GM12878 (cell line): ENCODE measurements around the gene GAMT. TPM values are rescaled to one million over a fixed set of nuclear protein-coding genes. Genes with fewer than 3 reads are reported as not detected.

Source experiments
- ATAC-seq: fragments of 200-7000 bp; cut with Tn5 transposase; 3 replicates; pipeline ENCODE4 v1.9.1; 2020; ENCODE audit warnings: mild to moderate bottlenecking, moderate library complexity
- BruUV-seq: library from RNA; stranded (reverse); fragments of 400-500 nt; replicated peaks from 2 replicates; lab custom pipeline; 2021; lab: Mats Ljungman, UMichigan
- CTCF ChIA-PET: fragments of 300-600 bp; sonication (Branson Sonifier 250); formaldehyde crosslinking; extraction: SDS; loops from one replicate; lab custom pipeline; 2021; ENCODE audit warnings: inconsistent platforms; lab: Yijun Ruan, JAX
- POLR2A ChIA-PET: fragments of 350-600 bp; formaldehyde crosslinking; extraction: SDS; loops from one replicate; lab custom pipeline; 2021; ENCODE audit warnings: inconsistent platforms; lab: Charles Lee
- RAD21 ChIA-PET: fragments of 300-600 bp; sonication (Branson Sonifier 250); formaldehyde crosslinking; loops from one replicate; lab custom pipeline; 2023; ENCODE audit warnings: antibody characterized with exemption; ENCODE audit not compliant: unreplicated experiment; lab: Charles Lee
- SMC1A ChIA-PET: fragments of 300-600 bp; sonication (Branson Sonifier 250); formaldehyde crosslinking; loops from one replicate; lab custom pipeline; 2023; ENCODE audit not compliant: unreplicated experiment, uncharacterized antibody; lab: Charles Lee
- DNase-seq: peaks from one replicate; pipeline ENCODE4 v3.0.0-alpha.2; 2011; ENCODE audit warnings: low read depth, low spot score
- FAIRE-seq: peaks from 3 replicates; lab custom pipeline; 2011; peaks lifted over from hg19 to GRCh38; lab: Jason Lieb, UNC
- H2AFZ ChIP-seq: 2 replicates; pipeline ENCODE4 v1.6.0; 2011; ENCODE audit warnings: low read depth, low read length, control low read depth; ENCODE audit not compliant: control insufficient read depth
- H3K27ac ChIP-seq: 2 replicates; pipeline ENCODE4 v1.5.1; 2011; ENCODE audit warnings: control low read depth; ENCODE audit not compliant: control insufficient read depth, insufficient read depth
- H3K27me3 ChIP-seq, 2 experiments: replicated peaks in 1 of 2; 2 replicates each; pipeline versions ENCODE4 v1.6.0 to v1.6.1; 2011; ENCODE audit warnings: low read length in 1 of 2; ENCODE audit not compliant: control insufficient read depth in 2 of 2, insufficient read depth in 2 of 2
- H3K36me3 ChIP-seq, 2 experiments: 2 replicates each; pipeline ENCODE4 v1.5.1; 2011; ENCODE audit warnings: low read length in 1 of 2; ENCODE audit not compliant: control insufficient read depth in 2 of 2, insufficient read depth in 2 of 2
- H3K4me1 ChIP-seq: 2 replicates; pipeline ENCODE4 v1.6.1; 2011; ENCODE audit warnings: mild to moderate bottlenecking, low read length, moderate library complexity, mixed read lengths; ENCODE audit not compliant: control insufficient read depth, insufficient read depth
- H3K4me2 ChIP-seq: 2 replicates; pipeline ENCODE4 v1.6.0; 2011; ENCODE audit warnings: control low read depth; ENCODE audit not compliant: control insufficient read depth, insufficient read depth
- H3K4me3 ChIP-seq: fragments of 200-600 bp; sonication (generic); 2 replicates; pipeline ENCODE4 v1.5.1; 2016
- H3K79me2 ChIP-seq: 2 replicates; pipeline ENCODE4 v1.6.0; 2011; ENCODE audit warnings: low read length; ENCODE audit not compliant: control insufficient read depth, insufficient read depth
- H3K9ac ChIP-seq: 2 replicates; pipeline ENCODE4 v1.8.0; 2011; ENCODE audit warnings: low read length, control low read depth, mixed read lengths; ENCODE audit not compliant: control insufficient read depth, insufficient read depth
- H3K9me3 ChIP-seq: replicated peaks from 3 replicates; pipeline ENCODE4 v1.5.1; 2011; ENCODE audit warnings: mild to moderate bottlenecking, low read length; ENCODE audit not compliant: control insufficient read depth, insufficient read depth
- H4K20me1 ChIP-seq: 2 replicates; pipeline ENCODE4 v1.6.0; 2011; ENCODE audit not compliant: control insufficient read depth, insufficient read depth
- BCL3 ChIP-seq: IDR thresholded peaks from 2 replicates; pipeline ENCODE4 v1.6.1; 2011; ENCODE audit warnings: borderline replicate concordance, low read depth, mild to moderate bottlenecking, moderate library complexity, low read length; ENCODE audit not compliant: insufficient read depth, poor library complexity, severe bottlenecking
- IRF5 ChIP-seq: fragments of 450-650 bp; IDR thresholded peaks from 2 replicates; pipeline ENCODE4 v1.6.1; 2017; ENCODE audit warnings: borderline replicate concordance
- POU2F2 ChIP-seq: IDR thresholded peaks from 3 replicates; pipeline ENCODE4 v1.6.1; 2011; ENCODE audit warnings: low read depth, mild to moderate bottlenecking, low read length, borderline replicate concordance
- SIN3A ChIP-seq: IDR thresholded peaks from 2 replicates; pipeline ENCODE4 v1.6.1; 2012; ENCODE audit warnings: low read depth, low read length, improper control_type of control experiment
- TCF3 ChIP-seq: IDR thresholded peaks from 2 replicates; pipeline ENCODE4 v1.6.1; 2012; ENCODE audit warnings: low read depth, mild to moderate bottlenecking, low read length, borderline replicate concordance; ENCODE audit not compliant: insufficient read depth
- WGBS: methylation state at CpG from one replicate; pipeline ENCODE4 v1.1.6; 2016; ENCODE audit warnings: low lambda C conversion rate; ENCODE audit not compliant: insufficient replicate concordance, insufficient coverage; ENCODE audit errors: missing lambda C conversion rate; 5-methylcytosine and 5-hydroxymethylcytosine counted together
- in situ Hi-C: fragments of 300-500 bp; cut with MboI; formaldehyde crosslinking; loops from 9 replicates; pipeline ENCODE4 v1.14.3; 2018; ENCODE audit warnings: mixed read lengths
- intact Hi-C: fragments of 100-400 bp; cut with micrococcal nuclease; formaldehyde crosslinking; loops from one replicate; pipeline ENCODE4 v1.14.2; 2022; ENCODE audit not compliant: unreplicated experiment
- polyA plus RNA-seq, 11 experiments: library from polyadenylated mRNA; depleted of rRNA in 4 of 11; unstranded in 6 of 11; stranded (reverse) in 5 of 11; fragments of >200 nt; fragmentation: Nextera tagmentation in 4 of 11; fragmentation: Illumina TruSeq in 1 of 11; extraction: Ambion mirVana in 4 of 11; extraction: Trizol in 1 of 11; gene quantifications; 1 replicate in 1 of 11; 2 replicates in 10 of 11; pipeline versions ENCODE4 v1.2.1 to v1.2.3, GENCODE V29; 2011 to 2016; ENCODE audit warnings: inconsistent platforms in 2 of 11, missing spikeins in 2 of 11, low read depth in 1 of 11
- total RNA-seq, 4 experiments: library from RNA; depleted of rRNA in 3 of 4; stranded (reverse); fragments of >200 nt in 3 of 4; fragmentation: Illumina TruSeq in 1 of 4; extraction: Trizol in 1 of 4; gene quantifications; 2 replicates each; pipeline versions ENCODE4 v1.2.1 to v1.2.3, GENCODE V29; 2013 to 2021

Gene GAMT
- total and polyA plus RNA-seq, 10 of the 15 experiments (the other 5 are each of a cell fraction or from before 2014, with no cell fraction given): 1.6 to 131 (median 38.8) TPM

GRCh38 chr19:1387684-1388636 lies 13.4 kb downstream of the GAMT start (continued):
- TF ChIP-seq IRF5 (no peak), POU2F2 (no peak)

GRCh38 chr19:1386945-1387683 lies 14.2 kb downstream of the GAMT start:
- SMC1A ChIA-PET: no interaction called here
- ATAC-seq (no peak), FAIRE-seq (no peak), DNase-seq (no peak)
- Histone ChIP-seq H3K36me3 (peaks cover 9 to 10% of the 10 kb centered on the region in 2 experiments), H4K20me1 (no peaks in the 10 kb centered on the region), H2AFZ (no peak overlapping the region), H3K9ac (no peak overlapping the region), H3K27me3 (no peaks in the 10 kb centered on the region), H3K79me2 (peaks cover 11% of the 10 kb centered on the region), H3K27ac (no peak overlapping the region), H3K4me1 (no peaks in the 10 kb centered on the region), H3K4me2 (no peak overlapping the region), H3K9me3 (no peaks in the 10 kb centered on the region), H3K4me3 (no peak overlapping the region)
- CTCF ChIA-PET: no interaction called here
- intact Hi-C loops: no loop called here
- POLR2A ChIA-PET: no interaction called here
- RAD21 ChIA-PET: no interaction called here
- in situ Hi-C loops: no loop called here
- WGBS: 97% methylated on average over 39 of the region's 39 CpGs
- TF ChIP-seq IRF5: no peak
- peak; percentile 29; the same call in 1 of the 2 replicates for TF ChIP-seq TCF3
- TF ChIP-seq BCL3: peak; percentile 62
- no peak for TF ChIP-seq SIN3A
- no TSS peak for BruUV-seq
